Chondrocyte (in vitro differentiated cells): ENCODE results near the gene EXOSC1. TPM values are rescaled to one million over a fixed set of nuclear protein-coding genes. Genes with fewer than 3 reads are reported as not detected.
"Not testable (repeated sequence)": the region's sequence is repeated elsewhere in the genome, so short reads cannot be mapped to it uniquely, and the experiment has no call there.

Source experiments
- DNase-seq: peaks from one replicate; pipeline ENCODE4 v3.0.0; 2021; ENCODE audit warnings: mixed read lengths, low spot score
- H3K27ac Mint-ChIP-seq: one replicate; pipeline ENCODE4 v1.8.0; 2021; ENCODE audit warnings: mild to moderate bottlenecking, moderate library complexity, mixed read lengths; ENCODE audit not compliant: unreplicated experiment
- H3K27me3 Mint-ChIP-seq: 2 replicates; pipeline ENCODE4 v1.8.0; 2021; ENCODE audit warnings: low read depth, mixed read lengths
- H3K36me3 Mint-ChIP-seq: 2 replicates; pipeline ENCODE4 v1.8.0; 2021; ENCODE audit warnings: low read depth, mixed read lengths
- H3K4me1 Mint-ChIP-seq: 2 replicates; pipeline ENCODE4 v1.8.0; 2021; ENCODE audit warnings: low read depth, mild to moderate bottlenecking, mixed read lengths
- H3K4me3 Mint-ChIP-seq: one replicate; pipeline ENCODE4 v1.8.0; 2021; ENCODE audit warnings: mild to moderate bottlenecking, moderate library complexity, mixed read lengths; ENCODE audit not compliant: unreplicated experiment
- H3K9me3 Mint-ChIP-seq: 2 replicates; pipeline ENCODE4 v1.8.0; 2021; ENCODE audit warnings: low read depth, mixed read lengths
- CTCF ChIP-seq: fragments of 200-600 bp; sonication (generic); IDR thresholded peaks from 2 replicates; pipeline ENCODE4 v1.5.0; 2021; ENCODE audit warnings: antibody characterized with exemption, mild to moderate bottlenecking, moderate library complexity
- total RNA-seq: library from RNA; stranded (reverse); gene quantifications from 3 replicates; pipeline ENCODE4 v1.2.1, GENCODE V29; 2021

Gene EXOSC1
- total RNA-seq, 1 donor from 2014 or later = 28.7 TPM

- no peak for TF ChIP-seq CTCF
- Mint-ChIP-seq H3K4me3 (no peak overlapping the region), H3K4me1 (peaks cover under 1% of the 10 kb centered on the region), H3K27ac (no peak overlapping the region), H3K9me3 (no peaks in the 10 kb centered on the region), H3K27me3 (no peaks in the 10 kb centered on the region), H3K36me3 (peaks cover 36% of the 10 kb centered on the region)
- DNase-seq = no peak
Measured at GRCh38 chr10:97475936-97476594, 30.3 kb upstream of the EXOSC1 start.

- no peak for TF ChIP-seq CTCF
- Mint-ChIP-seq H3K36me3 (peaks cover 30% of the 10 kb centered on the region), H3K4me3 (no peak overlapping the region), H3K9me3 (no peaks in the 10 kb centered on the region), H3K4me1 (no peaks in the 10 kb centered on the region), H3K27ac (no peak overlapping the region), H3K27me3 (no peaks in the 10 kb centered on the region)
- DNase-seq = no peak
Measured at GRCh38 chr10:97474918-97475317, 29.1 kb upstream of the EXOSC1 start.

- peaks cover 18% of the 10 kb centered on the region for H3K36me3 Mint-ChIP-seq
- H3K27ac Mint-ChIP-seq, H3K4me1 Mint-ChIP-seq, H3K27me3 Mint-ChIP-seq, DNase-seq, H3K9me3 Mint-ChIP-seq, H3K4me3 Mint-ChIP-seq: not testable (repeated sequence)
Measured at GRCh38 chr10:97468781-97469180, 23.0 kb upstream of the EXOSC1 start.

GRCh38 chr10:97468162-97468561, 22.4 kb upstream of the EXOSC1 start:
- Mint-ChIP-seq H3K27me3 (no peaks in the 10 kb centered on the region), H3K36me3 (peaks cover 20% of the 10 kb centered on the region), H3K27ac (no peak overlapping the region), H3K4me3 (no peak overlapping the region), H3K9me3 (no peaks in the 10 kb centered on the region), H3K4me1 (no peaks in the 10 kb centered on the region)
- no peak for TF ChIP-seq CTCF
- no peak for DNase-seq

GRCh38 chr10:97466755-97467154, 20.9 kb upstream of the EXOSC1 start:
- Mint-ChIP-seq H3K27me3 (no peaks in the 10 kb centered on the region), H3K9me3 (no peaks in the 10 kb centered on the region), H3K36me3 (peaks cover 23% of the 10 kb centered on the region), H3K4me3 (no peak overlapping the region), H3K27ac (no peak overlapping the region), H3K4me1 (no peaks in the 10 kb centered on the region)
- TF ChIP-seq CTCF = no peak
- no peak for DNase-seq

- Mint-ChIP-seq H3K4me1 (no peaks in the 10 kb centered on the region), H3K36me3 (peaks cover 23% of the 10 kb centered on the region), H3K27me3 (no peaks in the 10 kb centered on the region), H3K9me3 (no peaks in the 10 kb centered on the region), H3K4me3 (no peak overlapping the region), H3K27ac (no peak overlapping the region)
- DNase-seq = no peak
- TF ChIP-seq CTCF = no peak
Measured at GRCh38 chr10:97465982-97466381, 20.2 kb upstream of the EXOSC1 start.
